SU-DHL-6 (cell line): ENCODE data around the gene GPR153.

ENCODE experiments used
- H2AFZ ChIP-seq: fragments of 200-600 bp; sonication (generic); 2 replicates; pipeline ENCODE4 v1.6.1; 2014; ENCODE audit warnings: low read depth, mild to moderate bottlenecking, moderate library complexity, mixed read lengths, antibody characterized with exemption, low read length; ENCODE audit not compliant: severe bottlenecking
- H3F3A ChIP-seq: fragments of 200-600 bp; shearing (Covaris generic); 2 replicates; pipeline ENCODE4 v1.6.0; 2016; ENCODE audit warnings: antibody characterized with exemption, mild to moderate bottlenecking; ENCODE audit not compliant: insufficient read depth
- H3K27ac ChIP-seq: fragments of 200-600 bp; sonication (generic); 2 replicates; pipeline ENCODE4 v1.5.1; 2016; ENCODE audit warnings: low read depth, mild to moderate bottlenecking, low read length, moderate library complexity, mixed read lengths
- H3K27me3 ChIP-seq: fragments of 200-600 bp; sonication (generic), shearing (Covaris generic); 2 replicates; pipeline ENCODE4 v1.6.0; 2014; ENCODE audit warnings: mild to moderate bottlenecking, low read length
- H3K36me3 ChIP-seq: fragments of 200-600 bp; sonication (generic); 2 replicates; pipeline ENCODE4 v1.6.1; 2014; ENCODE audit warnings: mild to moderate bottlenecking, low read length, mixed read lengths
- H3K4me2 ChIP-seq: fragments of 300-600, 200-600 bp; shearing (Covaris generic), sonication (generic); 2 replicates; pipeline ENCODE4 v1.6.0; 2014; ENCODE audit warnings: low read length, low read depth, mild to moderate bottlenecking; ENCODE audit not compliant: poor library complexity, severe bottlenecking
- H3K4me3 ChIP-seq: fragments of 200-600 bp; sonication (generic); 2 replicates; pipeline ENCODE4 v1.5.1; 2014; ENCODE audit warnings: antibody characterized with exemption, low read length, mild to moderate bottlenecking, mixed read lengths; ENCODE audit not compliant: insufficient read depth, poor library complexity, severe bottlenecking
- H3K79me2 ChIP-seq: fragments of 200-600 bp; sonication (generic); 2 replicates; pipeline ENCODE4 v1.6.1; 2014; ENCODE audit warnings: mild to moderate bottlenecking, low read length, moderate library complexity; ENCODE audit not compliant: insufficient read depth
- H3K9ac ChIP-seq: fragments of 200-600 bp; sonication (generic); 2 replicates; pipeline ENCODE4 v1.7.0; 2014; ENCODE audit warnings: mild to moderate bottlenecking, low read length
- H3K9me2 ChIP-seq: fragments of 200-600 bp; sonication (generic); replicated peaks from 2 replicates; pipeline ENCODE4 v1.6.1; 2014; ENCODE audit warnings: low read length; ENCODE audit not compliant: insufficient read depth
- H3K9me3 ChIP-seq: fragments of 200-600 bp; sonication (generic); 2 replicates; pipeline ENCODE4 v1.6.1; 2014; ENCODE audit warnings: low read length, mixed read lengths; ENCODE audit not compliant: insufficient read depth
- H4K20me1 ChIP-seq: fragments of 200-600 bp; sonication (generic); 2 replicates; pipeline ENCODE4 v1.6.1; 2014; ENCODE audit warnings: low read depth, mild to moderate bottlenecking, antibody characterized with exemption, low read length, moderate library complexity, mixed read lengths
- EZH2phosphoT487 ChIP-seq: fragments of 200-600 bp; sonication (generic), shearing (Covaris generic); conservative IDR thresholded peaks from 2 replicates; pipeline ENCODE4 v1.6.1; 2018; ENCODE audit warnings: mild to moderate bottlenecking, antibody characterized with exemption, low read length, moderate library complexity, mixed read lengths
- TF ChIP-seq, protein P1 (sequence below): fragments of 200-600 bp; sonication (generic); IDR thresholded peaks from one replicate; pipeline ENCODE4 v1.5.1; 2017; ENCODE audit warnings: antibody characterized with exemption, mild to moderate bottlenecking, low read length, moderate library complexity; ENCODE audit not compliant: insufficient read depth, poor library complexity, severe bottlenecking

GPR153 gene

DNA sequence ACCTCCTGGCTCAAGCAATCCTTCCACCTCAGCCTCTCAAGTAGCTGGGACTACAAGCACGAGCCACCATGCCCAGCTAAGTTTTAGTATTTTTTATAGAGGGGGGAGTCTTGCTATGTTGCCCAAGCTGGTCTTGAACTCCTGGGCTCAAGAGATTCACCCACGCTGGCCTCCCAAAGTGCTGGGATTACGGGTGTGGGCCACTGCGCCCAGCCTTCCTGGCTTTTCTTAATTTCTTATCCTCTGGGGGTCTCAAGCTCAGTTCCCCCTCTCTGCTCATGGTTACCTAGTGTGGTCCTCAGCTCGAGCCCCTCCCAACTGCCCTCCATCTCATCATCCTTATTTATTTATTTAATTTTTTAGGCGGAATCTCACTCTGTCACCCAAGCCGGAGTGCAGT is 58.6 kb downstream of the GPR153 start:
- Histone ChIP-seq H3F3A (no peaks in the 10 kb centered on the region), H3K9ac (no peak overlapping the region), H2AFZ (no peak overlapping the region), H3K36me3 (no peaks in the 10 kb centered on the region), H3K27me3 (no peaks in the 10 kb centered on the region), H3K79me2 (peaks cover 27% of the 10 kb centered on the region), H3K4me2 (no peak overlapping the region), H3K27ac (no peak overlapping the region), H4K20me1 (no peaks in the 10 kb centered on the region), H3K9me3 (no peaks in the 10 kb centered on the region), H3K4me3 (no peak overlapping the region), H3K9me2 (no peaks in the 10 kb centered on the region)
- TF ChIP-seq, protein P1, sequence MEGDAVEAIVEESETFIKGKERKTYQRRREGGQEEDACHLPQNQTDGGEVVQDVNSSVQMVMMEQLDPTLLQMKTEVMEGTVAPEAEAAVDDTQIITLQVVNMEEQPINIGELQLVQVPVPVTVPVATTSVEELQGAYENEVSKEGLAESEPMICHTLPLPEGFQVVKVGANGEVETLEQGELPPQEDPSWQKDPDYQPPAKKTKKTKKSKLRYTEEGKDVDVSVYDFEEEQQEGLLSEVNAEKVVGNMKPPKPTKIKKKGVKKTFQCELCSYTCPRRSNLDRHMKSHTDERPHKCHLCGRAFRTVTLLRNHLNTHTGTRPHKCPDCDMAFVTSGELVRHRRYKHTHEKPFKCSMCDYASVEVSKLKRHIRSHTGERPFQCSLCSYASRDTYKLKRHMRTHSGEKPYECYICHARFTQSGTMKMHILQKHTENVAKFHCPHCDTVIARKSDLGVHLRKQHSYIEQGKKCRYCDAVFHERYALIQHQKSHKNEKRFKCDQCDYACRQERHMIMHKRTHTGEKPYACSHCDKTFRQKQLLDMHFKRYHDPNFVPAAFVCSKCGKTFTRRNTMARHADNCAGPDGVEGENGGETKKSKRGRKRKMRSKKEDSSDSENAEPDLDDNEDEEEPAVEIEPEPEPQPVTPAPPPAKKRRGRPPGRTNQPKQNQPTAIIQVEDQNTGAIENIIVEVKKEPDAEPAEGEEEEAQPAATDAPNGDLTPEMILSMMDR = no peak

DNA sequence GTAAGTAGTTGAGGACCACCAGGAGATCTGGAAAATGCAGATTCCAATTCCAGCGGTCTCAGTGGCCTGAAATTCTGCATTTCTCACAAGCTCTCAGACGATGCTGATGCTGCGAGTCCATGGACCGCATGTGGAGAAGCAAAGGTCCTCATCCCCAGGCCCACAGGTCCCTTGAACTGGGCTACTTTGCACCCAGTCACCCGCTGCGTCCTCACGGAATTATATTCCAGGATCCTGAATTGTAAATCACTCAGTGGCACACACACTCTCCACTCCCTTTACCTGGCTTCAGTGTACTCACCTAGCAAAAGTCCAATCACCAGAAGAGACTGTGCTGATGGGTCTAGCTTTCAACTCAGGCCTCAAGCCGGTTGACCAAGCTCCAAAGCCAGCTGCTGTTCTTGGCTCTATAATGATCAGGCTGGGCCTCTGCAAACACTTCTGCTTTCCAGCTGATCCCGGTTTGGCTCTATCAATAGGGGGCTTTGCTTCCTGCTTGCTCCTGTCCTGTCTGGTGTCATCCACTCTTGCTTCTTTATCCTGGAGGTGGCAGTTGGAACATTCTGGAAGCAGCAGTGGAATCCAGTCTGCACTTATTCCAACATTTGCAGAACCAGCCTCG is 60.6 kb downstream of the GPR153 start:
- H3K4me2 ChIP-seq = peak overlapping the region; percentile 71
- H3K9me2 ChIP-seq = no peaks in the 10 kb centered on the region
- H3K27ac ChIP-seq = peak overlapping the region; percentile 60
- H3K79me2 ChIP-seq = peaks cover 28% of the 10 kb centered on the region
- H4K20me1 ChIP-seq = no peaks in the 10 kb centered on the region
- peak overlapping the region; percentile 83 for H3K4me3 ChIP-seq
- no peaks in the 10 kb centered on the region for H3F3A ChIP-seq
- TF ChIP-seq, protein P1 = no peak
- TF ChIP-seq EZH2phosphoT487 = no peak
- peak overlapping the region; percentile 81 for H2AFZ ChIP-seq
- H3K9me3 ChIP-seq = no peaks in the 10 kb centered on the region
- no peaks in the 10 kb centered on the region for H3K36me3 ChIP-seq
- H3K9ac ChIP-seq = peak overlapping the region; percentile 96
- H3K27me3 ChIP-seq = no peaks in the 10 kb centered on the region

DNA sequence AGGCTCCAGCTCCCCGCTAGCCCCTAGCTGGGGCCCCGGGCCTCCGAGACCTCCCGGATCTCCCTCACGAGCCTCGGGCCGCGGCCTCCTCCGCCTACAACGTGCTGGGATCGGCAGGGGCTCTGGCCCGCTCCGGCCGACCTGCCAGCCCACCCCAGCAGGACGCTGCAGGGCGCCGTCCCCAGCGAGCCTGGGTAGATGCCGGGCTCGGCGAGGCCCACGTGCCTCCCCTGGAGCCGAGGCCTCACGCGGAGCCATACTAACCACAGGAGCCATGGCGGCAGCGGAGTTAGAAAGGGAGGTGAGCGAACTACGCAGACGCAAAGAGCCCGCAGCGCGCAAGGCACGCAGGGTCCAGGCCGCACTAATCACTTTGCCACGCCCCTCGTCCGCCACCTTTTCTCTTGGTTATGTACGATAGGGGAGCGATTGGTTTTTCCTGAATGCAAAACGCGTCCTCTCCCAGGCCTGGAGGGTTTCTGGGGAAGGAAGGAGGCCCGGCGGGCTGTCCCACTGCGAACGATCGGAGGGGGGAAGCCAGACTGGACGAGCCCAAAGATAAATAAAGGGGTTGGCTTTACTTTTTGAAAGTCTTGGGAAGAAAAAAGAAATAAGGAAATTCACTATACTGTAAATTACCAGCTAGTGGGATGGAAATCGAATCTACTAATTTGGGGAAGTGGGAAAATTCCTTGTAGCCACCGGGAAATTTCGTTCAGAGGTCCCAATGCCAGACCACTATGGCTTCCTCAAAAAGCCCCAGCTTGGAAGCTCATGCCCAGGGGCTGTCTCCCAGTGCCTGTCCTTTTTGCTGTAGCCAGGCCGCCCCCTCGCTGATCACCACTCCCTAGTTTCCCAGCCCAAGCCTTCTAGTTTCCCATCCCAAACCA is 61.4 kb downstream of the GPR153 start, which contains the start of gene RPL22:
Gene RPL22 (minus strand): TSS at position 298 of the 890 bp plus-strand sequence. CDS start 22 bp downstream, at position 276.
- Histone ChIP-seq H3K79me2 (peaks cover 28% of the 10 kb centered on the region), H3K4me2 (peak within 1 kb of the TSS; percentile 81), H4K20me1 (no peaks in the 10 kb centered on the region), H2AFZ (peak within 1 kb of the TSS; percentile 81), H3K27ac (peak within 1 kb of the TSS; percentile 60), H3K9me2 (no peaks in the 10 kb centered on the region), H3K4me3 (peak within 1 kb of the TSS; percentile 83), H3K36me3 (no peaks in the 10 kb centered on the region), H3F3A (no peaks in the 10 kb centered on the region), H3K27me3 (no peaks in the 10 kb centered on the region), H3K9me3 (no peaks in the 10 kb centered on the region), H3K9ac (peak within 1 kb of the TSS; percentile 96)
- no peak for TF ChIP-seq EZH2phosphoT487
- TF ChIP-seq, protein P1 = no peak
